Lower leg skin (tissue), 3 donors: ENCODE results near the gene TTLL4.

Experiments
- POLR2A ChIP-seq, 2 donors: fragments of 450-650 bp; IDR thresholded peaks; one replicate each; pipeline ENCODE4 v1.6.1; 2016 to 2017; ENCODE audit warnings: antibody characterized with exemption in 2 of 2, mild to moderate bottlenecking in 1 of 2, moderate library complexity in 1 of 2
- TF ChIP-seq, protein P1 (sequence below), 3 donors: fragments of 450-650 bp; IDR thresholded peaks; one replicate each; pipeline ENCODE4 v1.5.1; 2016; ENCODE audit warnings: antibody characterized with exemption in 3 of 3, mild to moderate bottlenecking in 3 of 3, moderate library complexity in 2 of 3

DNA sequence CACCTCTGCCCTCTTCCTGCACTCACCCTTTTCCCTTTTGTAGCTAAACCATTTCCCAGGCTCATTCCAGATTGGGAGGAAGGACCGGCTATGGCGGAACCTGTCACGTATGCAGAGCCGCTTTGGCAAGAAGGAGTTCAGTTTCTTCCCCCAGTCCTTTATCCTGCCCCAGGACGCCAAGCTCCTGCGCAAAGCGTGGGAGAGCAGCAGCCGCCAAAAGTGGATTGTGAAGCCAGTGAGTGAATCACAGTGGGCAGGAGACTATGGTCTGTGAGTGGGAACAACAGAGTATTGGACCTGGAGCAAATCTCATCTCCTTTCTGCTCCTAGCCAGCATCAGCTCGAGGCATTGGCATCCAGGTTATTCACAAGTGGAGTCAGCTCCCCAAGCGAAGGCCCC is 36.3 kb downstream of the TTLL4 start:
- TF ChIP-seq, protein P1, sequence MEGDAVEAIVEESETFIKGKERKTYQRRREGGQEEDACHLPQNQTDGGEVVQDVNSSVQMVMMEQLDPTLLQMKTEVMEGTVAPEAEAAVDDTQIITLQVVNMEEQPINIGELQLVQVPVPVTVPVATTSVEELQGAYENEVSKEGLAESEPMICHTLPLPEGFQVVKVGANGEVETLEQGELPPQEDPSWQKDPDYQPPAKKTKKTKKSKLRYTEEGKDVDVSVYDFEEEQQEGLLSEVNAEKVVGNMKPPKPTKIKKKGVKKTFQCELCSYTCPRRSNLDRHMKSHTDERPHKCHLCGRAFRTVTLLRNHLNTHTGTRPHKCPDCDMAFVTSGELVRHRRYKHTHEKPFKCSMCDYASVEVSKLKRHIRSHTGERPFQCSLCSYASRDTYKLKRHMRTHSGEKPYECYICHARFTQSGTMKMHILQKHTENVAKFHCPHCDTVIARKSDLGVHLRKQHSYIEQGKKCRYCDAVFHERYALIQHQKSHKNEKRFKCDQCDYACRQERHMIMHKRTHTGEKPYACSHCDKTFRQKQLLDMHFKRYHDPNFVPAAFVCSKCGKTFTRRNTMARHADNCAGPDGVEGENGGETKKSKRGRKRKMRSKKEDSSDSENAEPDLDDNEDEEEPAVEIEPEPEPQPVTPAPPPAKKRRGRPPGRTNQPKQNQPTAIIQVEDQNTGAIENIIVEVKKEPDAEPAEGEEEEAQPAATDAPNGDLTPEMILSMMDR (IDR thresholded peaks at IDR 0.05), result no peak
- TF ChIP-seq POLR2A (IDR thresholded peaks at IDR 0.05), result no peak
